Caco-2 (cell line): Measurements from ENCODE around the gene GPR17. TPM values are rescaled to one million over a fixed set of nuclear protein-coding genes. Genes with fewer than 3 reads are reported as not detected.

ENCODE experiments used
- BruUV-seq: library from RNA; stranded (reverse); fragments of 400-500 nt; replicated peaks from 2 replicates; lab custom pipeline; 2021; lab: Mats Ljungman, UMichigan
- CTCF ChIA-PET: fragments of 300-600 bp; sonication (Branson Sonifier 250); formaldehyde crosslinking; loops from one replicate; lab custom pipeline; 2022; ENCODE audit warnings: antibody characterized with exemption; lab: Charles Lee
- POLR2A ChIA-PET: fragments of 300-600 bp; sonication (Branson Sonifier 250); formaldehyde crosslinking; loops from one replicate; lab custom pipeline; 2022; ENCODE audit warnings: antibody characterized with exemption; lab: Charles Lee
- DNase-seq, 2 experiments: peaks; one replicate each; pipeline versions ENCODE4 v3.0.0 to v3.0.0-alpha.2; 2020 to 2022
- H3K27me3 ChIP-seq: replicated peaks from 2 replicates; pipeline ENCODE4 v1.6.0; 2011; ENCODE audit warnings: low read length; ENCODE audit not compliant: control insufficient read depth, insufficient read depth
- H3K36me3 ChIP-seq: 2 replicates; pipeline ENCODE4 v1.5.1; 2011; ENCODE audit warnings: low read length; ENCODE audit not compliant: control insufficient read depth, insufficient read depth
- H3K4me1 ChIP-seq: fragments of 250-450 bp; sonication (Bioruptor Pico); 2 replicates; pipeline ENCODE4 v1.5.1; 2020; ENCODE audit warnings: mild to moderate bottlenecking
- H3K4me3 ChIP-seq: 2 replicates; pipeline ENCODE4 v1.5.1; 2011; ENCODE audit warnings: low read depth, mild to moderate bottlenecking, control low read depth, low read length
- H3K9me3 ChIP-seq: fragments of 250-450 bp; sonication (Bioruptor Pico); 2 replicates; pipeline ENCODE4 v1.5.1; 2020; ENCODE audit warnings: mild to moderate bottlenecking, moderate library complexity
- H3K27ac Mint-ChIP-seq: one replicate; pipeline ENCODE4 v1.8.0; 2022; ENCODE audit warnings: mixed read lengths; ENCODE audit not compliant: unreplicated experiment
- H3K27me3 Mint-ChIP-seq: one replicate; pipeline ENCODE4 v1.8.0; 2022; ENCODE audit warnings: mixed read lengths; ENCODE audit not compliant: insufficient read depth, unreplicated experiment
- H3K36me3 Mint-ChIP-seq: one replicate; pipeline ENCODE4 v1.8.0; 2022; ENCODE audit warnings: mild to moderate bottlenecking, mixed read lengths; ENCODE audit not compliant: insufficient read depth, unreplicated experiment
- H3K4me1 Mint-ChIP-seq: one replicate; pipeline ENCODE4 v1.8.0; 2022; ENCODE audit warnings: low read depth, mixed read lengths; ENCODE audit not compliant: unreplicated experiment
- H3K4me3 Mint-ChIP-seq: one replicate; pipeline ENCODE4 v1.8.0; 2022; ENCODE audit warnings: mild to moderate bottlenecking, moderate library complexity, mixed read lengths; ENCODE audit not compliant: unreplicated experiment
- H3K9me3 Mint-ChIP-seq: one replicate; pipeline ENCODE4 v1.8.0; 2022; ENCODE audit warnings: mixed read lengths; ENCODE audit not compliant: unreplicated experiment
- CTCF ChIP-seq, 2 experiments: fragments of 200-600 bp in 1 of 2; IDR thresholded peaks; 1 replicate in 1 of 2; 2 replicates in 1 of 2; pipeline versions ENCODE4 v1.5.1 to v1.8.0; 2011 to 2022; ENCODE audit warnings: antibody characterized with exemption in 1 of 2, control low read depth in 1 of 2, inconsistent platforms in 1 of 2, low read depth in 1 of 2, low read length in 1 of 2, mild to moderate bottlenecking in 1 of 2, moderate library complexity in 1 of 2; ENCODE audit not compliant: insufficient read depth in 1 of 2, severe bottlenecking in 1 of 2, unreplicated experiment in 1 of 2
- intact Hi-C: fragments of 100-400 bp; cut with micrococcal nuclease; formaldehyde crosslinking; loops from one replicate; pipeline ENCODE4 v1.10.0; 2022; ENCODE audit not compliant: unreplicated experiment
- total RNA-seq: library from RNA; stranded (reverse); gene quantifications from 2 replicates; pipeline ENCODE4 v1.2.3, GENCODE V29; 2022

GPR17 gene
- total RNA-seq, 1 experiment from 2014 or later = not detected

- TF ChIP-seq CTCF (IDR thresholded peaks at IDR 0.05; ENCODE audit: insufficient read depth in 1 of 2, low read depth in 1 of 2, low read length in 1 of 2, severe bottlenecking in 1 of 2, unreplicated experiment in 1 of 2) = no peak
- H3K36me3 Mint-ChIP-seq = peaks cover 5% of the 10 kb centered on the region
- no peaks in the 10 kb centered on the region for H3K27me3 ChIP-seq
- DNase-seq = no peak
- CTCF ChIA-PET = no interaction called here
- no peaks in the 10 kb centered on the region for H3K4me1 Mint-ChIP-seq
- H3K36me3 ChIP-seq = no peaks in the 10 kb centered on the region
- H3K4me3 ChIP-seq = no peak overlapping the region
- no peaks in the 10 kb centered on the region for H3K9me3 Mint-ChIP-seq
- POLR2A ChIA-PET = no interaction called here
- no peak overlapping the region for H3K4me3 Mint-ChIP-seq
- H3K27me3 Mint-ChIP-seq = no peaks in the 10 kb centered on the region
- peaks cover 5% of the 10 kb centered on the region; the same call in 1 of the 2 replicates for H3K4me1 ChIP-seq
- no peaks in the 10 kb centered on the region for H3K9me3 ChIP-seq
- no peak overlapping the region for H3K27ac Mint-ChIP-seq
- no TSS peak for BruUV-seq
- intact Hi-C loops = no loop called here
Observed at GRCh38 chr2:127643439-127644065, 2.4 kb upstream of the GPR17 start.

GRCh38 chr2:127644066-127645025, 1.6 kb upstream of the GPR17 start:
- H3K9me3 ChIP-seq = no peaks in the 10 kb centered on the region
- no peak for TF ChIP-seq CTCF (IDR thresholded peaks at IDR 0.05; ENCODE audit: insufficient read depth in 1 of 2, low read depth in 1 of 2, low read length in 1 of 2, severe bottlenecking in 1 of 2, unreplicated experiment in 1 of 2)
- Mint-ChIP-seq H3K4me1 (no peaks in the 10 kb centered on the region), H3K9me3 (no peaks in the 10 kb centered on the region), H3K4me3 (no peak overlapping the region), H3K36me3 (peaks cover 5% of the 10 kb centered on the region), H3K27me3 (no peaks in the 10 kb centered on the region), H3K27ac (no peak overlapping the region)
- no peak overlapping the region for H3K4me3 ChIP-seq
- ChIA-PET CTCF (no interaction called here), POLR2A (no interaction called here)
- BruUV-seq = no TSS peak
- peaks cover 7% of the 10 kb centered on the region for H3K4me1 ChIP-seq
- H3K36me3 ChIP-seq = no peaks in the 10 kb centered on the region
- DNase-seq = no peak
- H3K27me3 ChIP-seq = no peaks in the 10 kb centered on the region
- intact Hi-C loops = no loop called here

GRCh38 chr2:127645026-127645394, 943 bp upstream of the GPR17 start:
- H3K27me3 Mint-ChIP-seq = no peaks in the 10 kb centered on the region
- no peaks in the 10 kb centered on the region for H3K36me3 Mint-ChIP-seq
- no peak for DNase-seq
- Histone ChIP-seq H3K4me1 (peaks cover 11% of the 10 kb centered on the region), H3K36me3 (no peaks in the 10 kb centered on the region), H3K4me3 (no peak overlapping the region), H3K9me3 (no peaks in the 10 kb centered on the region), H3K27me3 (no peaks in the 10 kb centered on the region)
- ChIA-PET CTCF (no interaction called here), POLR2A (no interaction called here)
- intact Hi-C loops = no loop called here
- H3K4me1 Mint-ChIP-seq = no peaks in the 10 kb centered on the region
- no peaks in the 10 kb centered on the region for H3K9me3 Mint-ChIP-seq
- no peak for TF ChIP-seq CTCF (IDR thresholded peaks at IDR 0.05; ENCODE audit: insufficient read depth in 1 of 2, low read depth in 1 of 2, low read length in 1 of 2, severe bottlenecking in 1 of 2, unreplicated experiment in 1 of 2)
- no peak overlapping the region for H3K4me3 Mint-ChIP-seq
- no TSS peak for BruUV-seq
- no peak overlapping the region for H3K27ac Mint-ChIP-seq
